GM18907 (cell line): ENCODE results near the gene RALGAPA2.

Experiments used
- ATAC-seq: cut with Tn5 transposase; IDR thresholded peaks from one replicate; pipeline ENCODE4 v1.9.1; 2021; ENCODE audit warnings: mild to moderate bottlenecking, moderate library complexity; ENCODE audit not compliant: unreplicated experiment

Gene RALGAPA2

DNA sequence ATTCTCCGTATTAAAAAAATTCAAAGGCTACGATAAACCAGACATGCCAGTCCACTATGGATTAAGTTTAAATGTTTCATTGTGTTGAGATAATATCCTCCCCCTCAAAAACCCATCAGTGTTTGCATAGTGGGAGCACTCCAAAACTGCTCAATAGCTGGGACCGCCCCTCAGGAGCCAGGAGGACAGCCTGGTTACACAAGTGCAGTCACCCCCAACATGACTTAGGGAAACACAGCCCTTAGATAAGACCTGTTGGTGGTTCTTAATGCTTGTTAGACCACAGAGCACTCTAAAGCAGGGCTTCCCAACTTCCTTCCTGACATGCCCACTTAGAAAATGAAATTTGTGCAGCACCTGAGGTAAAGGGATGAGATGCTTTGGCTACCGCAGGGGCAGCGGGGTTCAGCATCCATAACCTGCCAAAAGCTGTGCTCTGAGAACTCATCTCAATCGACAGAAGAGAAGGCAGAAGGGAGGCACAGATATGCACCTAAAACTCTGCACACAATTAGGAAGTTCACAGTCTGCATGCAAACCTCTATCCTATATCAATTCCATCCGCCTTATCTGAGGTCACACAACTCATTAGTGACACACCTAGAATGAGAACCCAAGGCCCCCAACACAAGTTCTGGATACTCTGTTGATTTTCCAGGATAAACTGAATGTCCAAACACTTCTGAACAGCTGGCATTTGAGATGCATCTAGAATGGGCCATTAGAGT, 74.3 kb downstream of the RALGAPA2 start:
- no peak for ATAC-seq

DNA sequence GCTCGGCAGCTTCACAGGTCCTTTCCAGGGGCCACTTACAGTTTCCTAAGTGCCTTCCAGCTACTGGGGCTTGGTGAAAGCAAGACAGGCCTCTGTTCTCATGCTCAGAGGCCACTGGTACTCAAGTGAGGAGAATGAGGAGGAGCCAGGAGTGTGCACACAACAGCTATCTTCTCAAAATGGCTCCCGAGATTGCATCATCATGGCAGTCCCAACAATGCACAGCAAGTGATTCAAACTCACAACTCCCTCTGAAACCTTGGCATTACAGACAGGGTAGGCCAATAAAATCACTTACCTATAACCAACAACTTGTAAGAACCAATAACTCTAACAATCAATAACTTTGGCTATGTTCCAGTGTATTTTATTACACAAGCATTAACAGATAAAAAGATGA, 77.4 kb downstream of the RALGAPA2 start:
- no peak for ATAC-seq

DNA sequence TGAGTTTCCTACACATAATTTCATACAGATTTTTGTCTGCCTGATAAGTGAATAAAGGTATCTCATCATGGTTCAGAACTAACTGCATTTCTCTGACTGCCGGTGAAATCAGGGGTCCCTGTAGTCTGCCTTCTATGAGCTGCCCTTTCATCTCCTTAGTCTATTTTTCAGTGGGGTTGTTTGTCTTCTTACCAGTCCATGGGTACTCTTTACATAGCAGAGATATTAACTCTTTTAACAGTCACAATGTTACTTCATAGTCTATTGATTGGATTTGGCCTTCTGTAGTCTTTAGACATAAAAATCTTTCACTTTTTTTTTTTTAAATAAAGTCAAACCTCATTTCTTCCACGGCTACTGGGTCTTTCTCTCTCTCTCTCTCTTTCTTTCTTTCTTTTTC, 79.8 kb downstream of the RALGAPA2 start:
- ATAC-seq, result no peak

DNA sequence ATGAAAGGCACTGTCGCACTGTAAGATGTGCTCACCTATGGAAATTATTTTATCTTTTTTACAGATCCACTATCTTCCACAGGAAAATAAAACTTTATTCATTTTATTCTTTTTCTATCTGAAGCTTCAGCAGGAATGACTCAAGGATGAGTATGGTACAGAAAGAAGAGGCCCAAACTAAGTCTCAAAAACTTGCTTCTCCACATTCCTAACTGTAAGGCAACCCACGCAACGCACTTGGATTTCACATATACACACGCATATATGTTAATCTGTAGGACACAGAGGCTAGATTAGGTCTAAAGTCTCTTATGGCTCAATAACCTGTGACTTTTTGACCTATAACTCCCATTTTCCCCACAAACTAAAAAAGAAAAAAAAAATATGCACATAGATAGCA, 81.9 kb downstream of the RALGAPA2 start:
- no peak for ATAC-seq

DNA sequence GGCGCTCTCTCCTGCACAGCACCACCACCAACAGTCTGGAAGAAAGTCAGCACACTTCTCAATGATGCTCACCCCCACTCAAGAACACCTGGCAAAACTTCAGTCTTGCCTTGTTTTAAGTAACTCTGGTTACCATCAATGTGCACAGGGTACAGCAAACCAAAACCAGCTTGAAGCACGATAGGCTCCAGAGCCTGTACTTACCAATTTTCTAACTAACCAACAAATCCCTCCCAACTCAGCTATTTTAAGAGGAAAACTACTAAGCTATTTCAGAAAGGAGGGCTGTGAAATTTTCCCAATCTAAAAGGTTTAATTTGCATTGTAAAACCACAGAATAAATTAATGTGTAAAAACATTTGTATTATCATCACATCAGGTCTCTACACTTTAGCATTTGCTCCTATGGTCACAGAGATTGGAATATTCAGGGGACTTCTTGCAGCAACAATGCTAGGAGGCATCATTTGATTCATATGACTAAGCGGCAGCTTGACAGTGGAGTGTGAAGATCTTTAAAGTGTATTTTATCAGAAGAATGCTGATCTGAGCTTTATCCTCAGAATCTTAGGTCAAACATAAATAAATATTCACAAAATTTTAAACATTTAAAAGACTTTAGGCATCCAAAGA, 82.8 kb downstream of the RALGAPA2 start:
- ATAC-seq, result no peak

DNA sequence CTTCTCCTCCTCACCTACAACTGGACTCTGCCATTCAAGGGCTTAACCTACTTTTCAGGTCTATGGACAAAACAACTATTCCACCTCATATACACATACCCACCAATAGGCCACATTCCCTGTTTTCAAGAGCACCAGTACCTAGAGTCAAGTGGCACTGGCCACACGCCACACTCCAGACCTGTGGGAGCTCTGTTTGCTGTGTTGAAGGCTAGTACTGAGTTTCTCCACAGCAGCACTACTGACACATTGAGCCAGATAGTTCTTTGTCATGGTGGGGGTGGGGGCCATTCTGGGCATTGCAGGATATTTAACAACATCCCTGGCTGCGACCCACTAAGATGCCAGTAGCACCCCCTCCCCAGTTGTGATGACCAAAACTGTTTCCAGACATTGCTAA, 84.1 kb downstream of the RALGAPA2 start:
- no peak for ATAC-seq

DNA sequence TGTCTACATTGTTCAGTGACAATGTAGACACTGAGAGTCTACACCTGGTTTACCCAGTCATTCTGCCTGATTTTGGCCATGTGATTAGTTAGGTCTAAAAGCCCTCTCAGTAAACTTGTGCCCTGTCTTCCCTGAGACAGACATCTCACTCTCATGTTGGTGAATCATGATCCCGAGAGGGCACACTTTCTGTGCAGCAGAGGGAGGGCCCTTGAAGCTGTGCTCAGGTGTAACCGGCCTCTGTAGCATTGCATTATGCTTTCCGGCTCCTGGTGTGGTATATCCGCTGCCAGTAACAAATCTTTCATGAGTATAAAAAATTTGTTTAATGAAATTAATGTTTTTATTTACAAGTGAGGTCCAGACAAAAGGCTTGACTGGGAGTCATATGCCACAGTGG, 85.0 kb downstream of the RALGAPA2 start:
- no peak for ATAC-seq

DNA sequence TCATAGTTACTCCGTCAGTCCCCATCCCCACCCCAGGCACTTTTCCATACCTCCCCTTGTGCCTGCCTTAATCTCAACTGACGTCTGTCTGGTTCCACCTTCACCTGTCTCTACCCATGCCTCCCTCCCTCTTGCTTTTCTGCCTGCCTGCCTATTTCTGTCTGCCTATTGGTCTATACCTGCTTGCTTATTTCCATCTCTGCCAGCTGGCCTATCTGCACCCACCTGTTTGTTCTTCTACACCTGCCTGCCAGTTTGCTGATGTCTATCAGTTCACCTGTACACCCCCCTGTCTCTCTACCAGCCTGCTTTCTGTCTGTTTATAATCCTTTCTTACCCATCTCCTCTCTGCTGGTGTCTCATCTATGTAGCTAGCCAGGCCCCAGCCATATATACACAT, 87.5 kb downstream of the RALGAPA2 start:
- ATAC-seq, result no peak

DNA sequence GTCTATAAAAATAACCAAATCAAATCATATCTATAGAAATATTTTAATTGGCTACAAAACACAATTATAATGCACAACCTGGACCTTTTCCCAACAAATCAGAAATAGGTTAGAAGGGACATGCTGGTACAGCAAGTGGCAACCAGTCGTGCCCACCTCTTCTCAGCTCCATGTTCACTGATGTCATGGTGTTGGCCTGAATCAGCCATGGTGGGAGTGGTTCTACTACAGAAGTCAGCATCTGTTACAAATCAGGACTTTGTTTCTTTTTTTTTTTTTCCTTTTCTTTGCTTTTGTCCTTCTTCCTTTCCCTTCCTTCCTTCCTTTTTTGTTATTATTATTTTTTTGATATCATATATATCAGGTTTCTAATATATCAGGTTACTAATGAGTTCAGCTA, 91.2 kb downstream of the RALGAPA2 start:
- ATAC-seq, result no peak

DNA sequence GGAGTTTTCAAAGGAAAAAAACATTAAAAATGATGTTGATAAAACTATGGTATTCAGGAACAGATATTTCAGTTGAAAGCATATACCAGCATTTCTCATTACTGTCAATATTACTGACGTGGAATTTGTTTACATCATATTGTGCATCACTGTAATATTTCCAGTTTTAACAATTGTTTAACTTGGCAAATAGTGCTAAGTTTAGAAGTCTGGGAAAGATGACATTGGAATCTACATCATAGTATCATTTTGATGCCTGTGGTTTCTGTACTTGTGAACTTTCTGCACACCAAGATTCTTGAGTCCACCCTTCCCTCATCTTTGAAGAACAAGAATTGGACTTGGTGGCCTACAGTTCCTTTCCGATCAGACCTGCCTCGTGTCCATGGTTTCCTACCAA, 98.1 kb downstream of the RALGAPA2 start:
- ATAC-seq, result no peak

DNA sequence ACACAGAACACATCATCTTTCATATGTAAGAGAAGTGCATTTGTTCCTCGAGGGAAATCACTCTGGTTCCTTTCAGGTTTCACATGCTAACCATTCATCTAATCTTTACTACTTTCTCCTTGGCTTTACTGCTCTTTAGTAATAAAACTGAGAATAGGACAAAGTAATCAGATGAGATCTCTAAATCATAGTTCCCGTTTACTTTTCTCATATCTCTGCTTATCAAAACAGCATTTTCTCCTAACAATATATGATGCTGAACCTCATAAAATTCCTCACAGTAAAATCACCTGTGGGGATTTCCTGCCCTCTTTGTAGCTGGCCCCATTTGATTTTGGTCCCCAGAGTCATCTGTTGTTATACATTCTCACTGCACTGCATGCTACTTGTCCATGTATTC, 100.2 kb downstream of the RALGAPA2 start:
- no peak for ATAC-seq

DNA sequence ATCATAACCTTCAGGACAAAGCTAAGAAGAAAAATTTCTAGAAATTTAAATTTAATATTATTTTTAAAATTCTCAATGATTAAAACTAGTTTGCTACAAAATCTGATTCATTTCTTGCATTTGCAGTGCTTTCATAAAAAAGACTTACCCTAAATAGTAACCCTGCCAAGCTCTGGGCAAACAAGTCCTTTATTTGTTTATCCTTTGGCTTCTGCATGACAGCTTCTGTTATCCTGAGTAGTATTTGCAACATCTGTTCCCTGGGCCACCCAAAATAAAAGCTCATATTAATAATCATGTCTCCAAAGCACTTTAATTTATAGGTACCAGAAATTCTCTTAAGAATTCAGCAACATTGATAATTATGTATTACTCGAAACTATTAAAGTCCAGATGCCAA, 101.3 kb downstream of the RALGAPA2 start:
- ATAC-seq, result no peak

DNA sequence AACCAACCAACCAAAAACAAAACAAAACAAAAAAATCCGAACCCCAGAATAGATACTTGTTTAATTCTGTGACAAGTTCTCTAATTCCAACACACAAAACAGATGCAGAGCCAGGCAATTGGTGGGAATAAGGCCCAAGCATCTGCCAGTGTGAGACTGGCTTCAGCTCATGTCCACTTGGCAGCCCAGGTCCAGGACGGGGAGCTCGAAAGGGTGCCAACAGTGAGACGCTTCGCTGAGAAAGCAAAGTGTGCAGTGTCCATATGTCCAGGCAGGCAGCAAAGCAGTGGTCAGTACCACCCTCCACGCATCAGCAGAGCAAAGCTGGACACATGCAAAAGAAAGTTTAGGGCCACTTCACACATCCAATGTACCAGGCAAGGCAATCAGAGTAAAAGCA, 102.9 kb downstream of the RALGAPA2 start:
- no peak for ATAC-seq

DNA sequence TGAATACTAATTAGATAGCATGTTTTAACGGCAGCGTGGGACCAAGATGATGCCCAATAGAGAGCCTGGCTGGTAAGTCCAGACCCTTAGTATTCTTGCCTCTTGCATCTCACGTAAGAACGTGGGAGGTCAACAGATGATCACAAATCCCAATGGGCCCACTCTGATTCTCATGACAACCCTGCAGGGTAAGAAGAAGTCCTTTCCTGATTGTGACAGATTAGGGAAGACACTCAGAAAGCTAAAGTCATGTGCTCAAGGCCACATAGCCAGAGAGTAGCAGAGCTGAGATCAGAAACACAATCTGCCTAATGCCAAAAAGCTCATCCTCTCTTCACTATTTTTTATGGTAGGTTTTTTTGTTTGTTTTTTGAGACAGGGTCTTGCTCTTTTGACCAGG, 103.8 kb downstream of the RALGAPA2 start:
- no peak for ATAC-seq

DNA sequence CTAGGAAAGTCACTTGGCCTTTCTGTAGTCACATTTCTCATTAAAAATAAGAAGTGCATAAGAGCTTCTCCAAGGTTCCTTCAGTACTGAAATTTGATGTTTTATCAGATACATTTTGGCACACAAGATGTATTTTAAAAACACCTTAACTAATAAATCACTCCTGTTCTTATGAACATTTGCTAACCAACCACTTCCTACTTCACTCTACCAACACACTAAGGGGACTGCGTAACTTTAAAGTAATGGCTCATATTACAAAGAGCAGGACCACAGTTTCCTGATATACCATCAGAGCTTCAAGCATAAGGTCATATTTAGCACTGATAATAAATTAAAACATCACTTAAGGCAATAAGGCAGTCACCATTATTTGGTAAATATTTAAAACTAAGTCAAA, 104.4 kb downstream of the RALGAPA2 start:
- no peak for ATAC-seq

DNA sequence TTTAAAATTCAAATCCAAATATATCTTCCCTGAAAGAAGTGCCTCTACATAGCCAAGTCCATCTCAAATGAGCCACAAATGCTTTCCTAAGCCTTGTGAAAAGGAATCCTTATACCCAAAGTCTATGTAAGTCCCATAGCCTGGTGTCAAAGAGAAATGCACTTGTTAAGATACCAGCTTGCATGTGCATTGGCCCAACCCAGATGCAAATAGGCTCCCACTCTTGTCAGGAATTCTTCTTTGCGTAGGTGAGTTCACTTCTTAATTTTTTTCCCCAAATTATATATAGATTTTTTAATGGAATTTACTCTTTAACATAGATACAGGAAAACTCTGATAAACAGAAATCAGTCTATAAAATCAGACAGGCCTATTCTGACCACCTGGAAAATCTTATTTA, 105.6 kb downstream of the RALGAPA2 start:
- ATAC-seq, result no peak

DNA sequence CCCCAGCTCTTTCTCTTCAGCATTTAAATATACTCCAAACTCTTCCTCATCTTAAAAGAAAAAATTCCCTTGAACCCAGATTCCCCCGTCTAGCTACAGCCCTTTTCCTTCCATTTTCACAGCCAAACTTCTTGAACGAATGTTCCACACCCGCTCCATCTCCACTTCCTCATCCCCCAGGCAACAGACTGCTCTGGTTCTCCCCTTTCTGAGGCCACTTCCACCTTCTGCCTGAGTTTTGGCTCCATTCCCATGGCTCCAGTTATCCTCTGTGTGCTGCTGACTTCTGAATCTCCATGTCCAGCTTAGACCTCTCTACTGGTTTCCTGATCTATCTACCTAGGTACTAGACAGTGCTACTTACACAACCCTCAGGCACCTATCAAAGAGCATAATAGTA, 106.4 kb downstream of the RALGAPA2 start:
- no peak for ATAC-seq

DNA sequence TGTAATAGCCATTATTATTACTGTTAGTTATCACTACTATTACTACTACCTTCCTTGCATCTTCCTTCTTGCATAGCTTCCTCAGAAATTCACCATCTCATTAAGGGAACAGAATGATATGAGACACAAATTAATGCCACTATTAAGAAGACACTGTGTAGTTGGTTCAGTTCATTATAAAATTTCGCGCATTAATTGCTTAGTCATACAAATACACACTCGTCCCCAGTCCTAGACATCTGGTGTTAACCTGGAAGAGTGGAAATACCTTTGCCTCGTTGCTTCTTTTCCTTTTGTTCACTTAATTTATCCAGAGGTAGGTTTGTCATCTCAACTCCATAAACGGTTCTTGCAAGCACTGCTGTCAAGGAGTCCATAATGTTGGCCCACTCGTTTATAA, 107.5 kb downstream of the RALGAPA2 start:
- no peak for ATAC-seq

DNA sequence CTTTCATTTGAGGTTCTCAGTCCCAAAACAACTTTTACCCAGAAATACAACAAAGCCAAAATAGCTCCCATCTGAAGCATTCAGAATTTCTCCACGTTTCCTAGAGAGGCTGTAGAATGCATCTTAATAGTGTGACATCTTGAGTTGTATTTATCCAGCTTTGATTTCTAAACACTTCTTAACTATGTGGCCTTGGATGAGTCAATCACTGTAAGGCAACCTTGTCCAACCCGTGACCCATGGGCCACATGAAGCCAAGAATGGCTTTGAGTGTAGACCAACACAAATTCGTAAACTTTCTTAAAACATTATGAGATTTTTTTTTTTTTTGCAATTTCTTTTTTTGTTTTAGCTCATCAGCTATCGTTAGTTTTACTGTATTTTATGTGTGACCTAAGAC, 108.1 kb downstream of the RALGAPA2 start:
- no peak for ATAC-seq

DNA sequence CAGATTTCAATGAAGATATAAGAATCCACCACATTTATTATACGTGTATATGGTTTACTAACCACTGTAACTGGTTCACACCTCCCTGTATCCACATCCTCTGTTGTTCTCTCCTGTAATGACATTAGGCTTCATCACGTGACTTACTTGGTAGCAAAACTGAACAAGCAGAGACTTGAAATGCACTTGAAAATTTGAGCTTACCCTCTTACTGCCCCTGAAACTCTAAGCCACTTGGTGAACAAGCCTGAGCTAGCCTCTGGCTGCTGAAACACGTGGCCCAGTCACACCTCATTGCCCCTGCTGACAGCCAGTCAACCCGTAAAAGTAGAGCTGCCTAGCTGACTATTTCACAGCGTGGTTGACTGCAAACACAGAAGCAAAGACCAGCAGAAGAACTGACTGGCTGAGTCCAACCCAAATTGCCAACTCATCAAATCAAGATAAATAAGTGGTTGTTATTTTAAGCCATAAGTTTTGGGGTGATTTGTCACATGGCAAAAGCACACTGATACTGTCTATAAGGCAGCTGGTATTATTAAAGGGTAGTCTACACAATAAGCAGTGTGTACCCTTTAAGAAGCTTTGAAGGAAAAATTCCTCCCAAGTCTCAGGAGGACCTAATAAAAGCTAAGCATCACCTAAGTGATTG, 109.0 kb downstream of the RALGAPA2 start:
- peak; percentile 99 for ATAC-seq

DNA sequence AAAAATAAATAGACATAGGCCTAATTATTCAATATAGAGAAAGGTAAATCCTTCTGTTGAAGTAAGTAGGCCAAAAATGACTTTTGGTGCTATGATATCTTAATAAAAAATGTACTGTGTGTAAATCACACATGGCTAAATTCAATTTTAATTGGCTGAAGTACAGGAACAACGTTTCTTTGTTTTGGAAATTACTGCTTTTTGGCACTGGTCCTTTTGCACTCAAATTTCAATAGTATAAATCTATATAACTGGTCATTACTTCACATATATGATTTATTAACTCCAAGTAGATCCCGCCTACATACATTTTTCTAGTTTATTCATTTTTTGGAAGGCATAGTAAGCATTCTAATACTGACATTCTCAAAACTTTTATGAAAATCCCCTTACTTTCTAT, 114.5 kb downstream of the RALGAPA2 start:
- ATAC-seq, result no peak

DNA sequence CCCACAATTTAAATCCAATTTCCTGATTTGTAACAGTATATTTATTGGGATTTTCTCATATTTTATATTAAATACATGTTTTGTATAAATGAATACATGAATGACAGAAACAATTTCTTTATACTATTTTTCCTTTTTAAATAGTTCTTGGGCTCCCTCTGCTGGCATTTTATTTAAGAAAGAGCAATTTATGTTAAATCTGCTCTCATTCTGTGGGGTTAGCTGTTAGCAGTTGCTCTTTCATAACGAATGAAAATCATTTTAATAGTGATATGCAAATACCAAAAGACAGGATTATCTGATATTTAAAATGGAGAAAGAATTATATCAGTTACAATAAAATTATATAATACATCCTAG, 118.3 kb downstream of the RALGAPA2 start:
- no peak for ATAC-seq
